Activated T-cell treated with anti-CD3 and anti-CD28 coated beads, Interleukin-2, amount 50 U/mL, for 72 hours (primary cell): Measurements from ENCODE around the gene NLRP1. TPM values are rescaled to one million over a fixed set of nuclear protein-coding genes. Genes with fewer than 3 reads are reported as not detected.

ENCODE experiments used
- ATAC-seq, 2 donors: fragments of 150-1000 bp; cut with Tn5 transposase; replicated peaks in 1 of 2; 2 replicates each; pipeline ENCODE4 v1.10.0; 2021; ENCODE audit warnings: moderate library complexity in 2 of 2, mild to moderate bottlenecking in 1 of 2
- DNase-seq, 2 donors: peaks; one replicate each; pipeline ENCODE4 v3.0.0; 2021 to 2022; ENCODE audit warnings: mixed read lengths in 1 of 2
- H3K27ac Mint-ChIP-seq: one replicate; pipeline ENCODE4 v1.8.0; 2022; ENCODE audit warnings: mild to moderate bottlenecking, moderate library complexity, mixed read lengths
- H3K27me3 Mint-ChIP-seq: one replicate; pipeline ENCODE4 v1.8.0; 2022; ENCODE audit warnings: low read depth, mixed read lengths
- H3K36me3 Mint-ChIP-seq, 2 donors: one replicate each; pipeline ENCODE4 v1.8.0; 2022; ENCODE audit warnings: mixed read lengths in 2 of 2, mild to moderate bottlenecking in 1 of 2; ENCODE audit not compliant: insufficient read depth in 2 of 2
- H3K4me1 Mint-ChIP-seq: one replicate; pipeline ENCODE4 v1.8.0; 2022; ENCODE audit warnings: low read depth, mixed read lengths
- H3K4me3 Mint-ChIP-seq, 2 donors: one replicate each; pipeline ENCODE4 v1.8.0; 2022; ENCODE audit warnings: mild to moderate bottlenecking in 2 of 2, mixed read lengths in 2 of 2, moderate library complexity in 2 of 2
- H3K9me3 Mint-ChIP-seq, 2 donors: one replicate each; pipeline ENCODE4 v1.8.0; 2022; ENCODE audit warnings: mixed read lengths in 2 of 2
- total RNA-seq, 2 donors: library from RNA; stranded (reverse); gene quantifications; one replicate each; pipeline ENCODE4 v1.2.3, GENCODE V29; 2022

NLRP1 gene
- total RNA-seq, 2 donors from 2014 or later: 79.0 to 83.9 TPM

- Mint-ChIP-seq H3K9me3 (no peaks in the 10 kb centered on the region), H3K36me3 (peaks cover 0 to 15% of the 10 kb centered on the region in 2 donors), H3K27ac (no peak overlapping the region), H3K4me3 (no peak overlapping the region), H3K4me1 (peaks cover 17% of the 10 kb centered on the region), H3K27me3 (no peaks in the 10 kb centered on the region)
- no peak for DNase-seq
- ATAC-seq: no peak
These were observed 25.2 kb downstream of the NLRP1 start for GRCh38 chr17:5558815-5559785.

GRCh38 chr17:5557990-5558389, 26.3 kb downstream of the NLRP1 start:
- Mint-ChIP-seq H3K4me3 (no peak overlapping the region), H3K36me3 (peaks cover under 1 to 19% of the 10 kb centered on the region in 2 donors), H3K9me3 (no peaks in the 10 kb centered on the region), H3K4me1 (peaks cover 10% of the 10 kb centered on the region), H3K27me3 (no peaks in the 10 kb centered on the region), H3K27ac (no peak overlapping the region)
- no peak for ATAC-seq
- DNase-seq: no peak

- no peaks in the 10 kb centered on the region for H3K27me3 Mint-ChIP-seq
- peaks cover 4 to 24% of the 10 kb centered on the region in 2 donors for H3K36me3 Mint-ChIP-seq
- DNase-seq: no peak
- H3K9me3 Mint-ChIP-seq: no peaks in the 10 kb centered on the region
- H3K27ac Mint-ChIP-seq: no peak overlapping the region
- H3K4me1 Mint-ChIP-seq: peaks cover 6% of the 10 kb centered on the region
- no peak overlapping the region for H3K4me3 Mint-ChIP-seq
- ATAC-seq: no peak
These were observed 26.8 kb downstream of the NLRP1 start for GRCh38 chr17:5557485-5557884.

GRCh38 chr17:5555254-5555653, 29.1 kb downstream of the NLRP1 start:
- H3K27me3 Mint-ChIP-seq: no peaks in the 10 kb centered on the region
- no peaks in the 10 kb centered on the region for H3K9me3 Mint-ChIP-seq
- no peak for ATAC-seq
- H3K27ac Mint-ChIP-seq: no peak overlapping the region
- H3K4me3 Mint-ChIP-seq: no peak overlapping the region
- peaks cover 7 to 35% of the 10 kb centered on the region in 2 donors for H3K36me3 Mint-ChIP-seq
- peaks cover 6% of the 10 kb centered on the region for H3K4me1 Mint-ChIP-seq
- no peak for DNase-seq

- Mint-ChIP-seq H3K27ac (peak overlapping the region; percentile 63), H3K4me3 (no peak overlapping the region), H3K9me3 (peaks cover 0 to 1% of the 10 kb centered on the region in 2 donors), H3K36me3 (peaks cover 10 to 34% of the 10 kb centered on the region in 2 donors), H3K4me1 (peaks cover 6% of the 10 kb centered on the region), H3K27me3 (no peaks in the 10 kb centered on the region)
- ATAC-seq (no peak), DNase-seq (no peak)
These were observed 30.8 kb downstream of the NLRP1 start for GRCh38 chr17:5553479-5553878.

- H3K27ac Mint-ChIP-seq: peak overlapping the region; percentile 42
- H3K4me3 Mint-ChIP-seq: no peak overlapping the region
- peaks cover 16 to 39% of the 10 kb centered on the region in 2 donors for H3K36me3 Mint-ChIP-seq
- DNase-seq (no peak), ATAC-seq (no peak)
- H3K27me3 Mint-ChIP-seq: no peaks in the 10 kb centered on the region
- peaks cover 6% of the 10 kb centered on the region for H3K4me1 Mint-ChIP-seq
- peaks cover 2 to 4% of the 10 kb centered on the region in 2 donors for H3K9me3 Mint-ChIP-seq
These were observed 31.5 kb downstream of the NLRP1 start for GRCh38 chr17:5552841-5553240.

- no peaks in the 10 kb centered on the region for H3K27me3 Mint-ChIP-seq
- H3K36me3 Mint-ChIP-seq: peaks cover 13 to 19% of the 10 kb centered on the region in 2 donors
- H3K9me3 Mint-ChIP-seq: peaks cover 2 to 6% of the 10 kb centered on the region in 2 donors
- peaks cover 9% of the 10 kb centered on the region for H3K4me1 Mint-ChIP-seq
- ATAC-seq: no peak
- no peak overlapping the region for H3K27ac Mint-ChIP-seq
- no peak overlapping the region for H3K4me3 Mint-ChIP-seq
- DNase-seq: no peak
These were observed 39.0 kb downstream of the NLRP1 start for GRCh38 chr17:5545051-5545987.

GRCh38 chr17:5544115-5544514, 40.2 kb downstream of the NLRP1 start:
- Mint-ChIP-seq H3K4me3 (no peak overlapping the region), H3K36me3 (peaks cover 13 to 19% of the 10 kb centered on the region in 2 donors), H3K4me1 (peaks cover 9% of the 10 kb centered on the region), H3K27ac (no peak overlapping the region), H3K9me3 (peaks cover 2 to 6% of the 10 kb centered on the region in 2 donors), H3K27me3 (no peaks in the 10 kb centered on the region)
- DNase-seq: no peak
- ATAC-seq: no peak

GRCh38 chr17:5541610-5542202, 42.6 kb downstream of the NLRP1 start:
- Mint-ChIP-seq H3K4me1 (peaks cover 9% of the 10 kb centered on the region), H3K27ac (no peak overlapping the region), H3K36me3 (peaks cover 2% of the 10 kb centered on the region in 2 donors), H3K4me3 (no peak overlapping the region), H3K27me3 (no peaks in the 10 kb centered on the region), H3K9me3 (no peaks in the 10 kb centered on the region)
- ATAC-seq: no peak
- DNase-seq: no peak

GRCh38 chr17:5540321-5540720, 44.0 kb downstream of the NLRP1 start:
- Mint-ChIP-seq H3K27me3 (no peaks in the 10 kb centered on the region), H3K9me3 (no peaks in the 10 kb centered on the region), H3K27ac (no peak overlapping the region), H3K4me3 (no peak overlapping the region), H3K4me1 (peaks cover 9% of the 10 kb centered on the region), H3K36me3 (peaks cover 2 to 4% of the 10 kb centered on the region in 2 donors)
- DNase-seq (no peak), ATAC-seq (no peak)

- Mint-ChIP-seq H3K27me3 (no peaks in the 10 kb centered on the region), H3K9me3 (no peaks in the 10 kb centered on the region), H3K4me1 (peaks cover 9% of the 10 kb centered on the region), H3K4me3 (no peak overlapping the region), H3K27ac (no peak overlapping the region), H3K36me3 (peaks cover 2 to 3% of the 10 kb centered on the region in 2 donors)
- DNase-seq (no peak), ATAC-seq (no peak)
These were observed 45.0 kb downstream of the NLRP1 start for GRCh38 chr17:5539286-5539685.

GRCh38 chr17:5536866-5537650, 47.3 kb downstream of the NLRP1 start:
- H3K27me3 Mint-ChIP-seq: no peaks in the 10 kb centered on the region
- no peak overlapping the region for H3K4me3 Mint-ChIP-seq
- DNase-seq (no peak), ATAC-seq (no peak)
- no peaks in the 10 kb centered on the region for H3K4me1 Mint-ChIP-seq
- H3K27ac Mint-ChIP-seq: no peak overlapping the region
- peaks cover 2 to 3% of the 10 kb centered on the region in 2 donors for H3K36me3 Mint-ChIP-seq
- no peaks in the 10 kb centered on the region for H3K9me3 Mint-ChIP-seq
